Neural progenitor cell (in vitro differentiated cells): ENCODE results near the gene ADAMTS5.

Experiments used
- CTCF ChIP-seq: fragments of 200-600 bp; sonication (generic); IDR thresholded peaks from 2 replicates; pipeline ENCODE4 v1.5.1; 2017; ENCODE audit warnings: antibody characterized with exemption, mild to moderate bottlenecking
- EZH2 ChIP-seq: fragments of 200-600 bp; sonication (generic); IDR thresholded peaks from 2 replicates; pipeline ENCODE4 v1.6.1; 2017; ENCODE audit warnings: antibody characterized with exemption, mild to moderate bottlenecking, moderate library complexity
- EZH2phosphoT487 ChIP-seq: fragments of 200-600 bp; sonication (generic); IDR thresholded peaks from 2 replicates; pipeline ENCODE4 v1.6.1; 2017; ENCODE audit warnings: antibody characterized with exemption

- TF ChIP-seq CTCF (no peak), EZH2 (peak; percentile 80), EZH2phosphoT487 (no peak)
These were observed at the start of gene ADAMTS5 for GRCh38 chr21:26967062-26967913.
